B cell (primary cell): ENCODE measurements around the gene CMC2. TPM values are rescaled to one million over a fixed set of nuclear protein-coding genes. Genes with fewer than 3 reads are reported as not detected.

ENCODE experiments used
- ATAC-seq: fragments of 200-7000 bp; cut with Tn5 transposase; one replicate; pipeline ENCODE4 v1.10.0; 2021; ENCODE audit warnings: low read depth, mild to moderate bottlenecking, moderate number of reproducible peaks, moderate library complexity
- CTCF ChIA-PET: fragments of 350-600 bp; sonication (Branson Sonifier 250); formaldehyde crosslinking; loops from one replicate; lab custom pipeline; 2021; ENCODE audit warnings: antibody characterized with exemption, inconsistent platforms; lab: Charles Lee
- POLR2A ChIA-PET: fragments of 350-600 bp; sonication (Branson Sonifier 250); formaldehyde crosslinking; loops from one replicate; lab custom pipeline; 2021; ENCODE audit warnings: antibody characterized with exemption; lab: Charles Lee
- DNase-seq: peaks from one replicate; pipeline ENCODE4 v3.0.0; 2013
- H2AFZ ChIP-seq: 2 replicates; pipeline ENCODE4 v1.6.1; 2012; ENCODE audit warnings: mild to moderate bottlenecking, low read depth, low read length; ENCODE audit not compliant: insufficient read depth, poor library complexity, severe bottlenecking
- H3K27ac ChIP-seq, 2 donors: 1 replicate in 1 of 2; 2 replicates in 1 of 2; pipeline ENCODE4 v1.5.1; 2012 to 2013; ENCODE audit warnings: low read length in 2 of 2, mild to moderate bottlenecking in 2 of 2, moderate library complexity in 1 of 2
- H3K27me3 ChIP-seq, 4 experiments: fragments of 200-600 bp in 1 of 4; sonication (generic) in 1 of 4; replicated peaks in 1 of 4; 1 replicate in 2 of 4; 2 replicates in 2 of 4; pipeline versions ENCODE4 v1.6.1 to v1.7.0; 2013 to 2016; ENCODE audit warnings: low read length in 3 of 4, mild to moderate bottlenecking in 2 of 4, mixed read lengths in 1 of 4, moderate library complexity in 1 of 4; ENCODE audit not compliant: insufficient read depth in 4 of 4, control insufficient read depth in 3 of 4; ENCODE audit errors: control extremely low read depth in 1 of 4
- H3K36me3 ChIP-seq, 2 experiments: replicated peaks in 1 of 2; 1 replicate in 1 of 2; 2 replicates in 1 of 2; pipeline versions ENCODE4 v1.6.1 to v1.7.1; 2013; ENCODE audit warnings: low read length in 1 of 2; ENCODE audit not compliant: insufficient read depth in 2 of 2, control insufficient read depth in 1 of 2; ENCODE audit errors: control extremely low read depth in 1 of 2, extremely low read depth in 1 of 2
- H3K4me1 ChIP-seq, 2 donors: fragments of 200-600 bp in 1 of 2; sonication (generic) in 1 of 2; 1 replicate in 1 of 2; 2 replicates in 1 of 2; pipeline versions ENCODE4 v1.5.1 to v1.6.1; 2013 to 2017; ENCODE audit warnings: low read length in 2 of 2; ENCODE audit not compliant: control insufficient read depth in 2 of 2, insufficient read depth in 2 of 2
- H3K4me2 ChIP-seq: replicated peaks from 2 replicates; pipeline ENCODE3; 2012; ENCODE audit warnings: mild to moderate bottlenecking, low read depth, low read length; ENCODE audit not compliant: poor library complexity, severe bottlenecking
- H3K4me3 ChIP-seq, 5 experiments: fragments of 200-600 bp in 1 of 5; sonication (generic) in 1 of 5; 1 replicate in 3 of 5; 2 replicates in 2 of 5; pipeline versions ENCODE4 v1.5.1 to v1.7.0; 2011 to 2016; ENCODE audit warnings: low read length in 4 of 5, mild to moderate bottlenecking in 4 of 5, low read depth in 2 of 5, control low read depth in 1 of 5, moderate library complexity in 1 of 5; ENCODE audit not compliant: insufficient read depth in 1 of 5; ENCODE audit errors: control extremely low read depth in 1 of 5, extremely low read depth in 1 of 5
- H3K79me2 ChIP-seq: fragments of 200-600 bp; sonication (generic); one replicate; pipeline ENCODE4 v1.6.0; 2016; ENCODE audit warnings: low read length; ENCODE audit not compliant: control insufficient read depth, insufficient read depth
- H3K9ac ChIP-seq: fragments of 200-600 bp; sonication (generic); 2 replicates; pipeline ENCODE4 v1.6.1; 2017; ENCODE audit warnings: mild to moderate bottlenecking, low read length, moderate library complexity
- H3K9me3 ChIP-seq, 3 donors: one replicate each; pipeline versions ENCODE4 v1.6.1 to v1.7.1; 2013; ENCODE audit warnings: low read length in 2 of 3; ENCODE audit not compliant: control insufficient read depth in 2 of 3, insufficient read depth in 1 of 3; ENCODE audit errors: control extremely low read depth in 1 of 3
- H4K20me1 ChIP-seq: 2 replicates; pipeline ENCODE4 v1.6.0; 2012; ENCODE audit warnings: mild to moderate bottlenecking, low read length; ENCODE audit not compliant: insufficient read depth, control insufficient read depth, poor library complexity, severe bottlenecking
- H3K27ac Mint-ChIP-seq: one replicate; pipeline ENCODE4 v1.8.0; 2021; ENCODE audit warnings: mixed read lengths
- H3K27me3 Mint-ChIP-seq: one replicate; pipeline ENCODE4 v1.8.0; 2021; ENCODE audit warnings: mixed read lengths
- H3K4me1 Mint-ChIP-seq: one replicate; pipeline ENCODE4 v1.8.0; 2021; ENCODE audit warnings: mixed read lengths
- H3K4me3 Mint-ChIP-seq: one replicate; pipeline ENCODE4 v1.8.0; 2021; ENCODE audit warnings: mixed read lengths
- H3K9me3 Mint-ChIP-seq: one replicate; pipeline ENCODE4 v1.8.0; 2022; ENCODE audit warnings: mixed read lengths; ENCODE audit not compliant: insufficient read depth
- CTCF ChIP-seq: fragments of 200-600 bp; IDR thresholded peaks from one replicate; pipeline ENCODE4 v1.8.0; 2022; ENCODE audit warnings: antibody characterized with exemption, mild to moderate bottlenecking
- EZH2 ChIP-seq: IDR thresholded peaks from 2 replicates; pipeline ENCODE4 v1.6.1; 2012; ENCODE audit warnings: borderline replicate concordance, low read depth, mild to moderate bottlenecking, moderate library complexity, low read length; ENCODE audit not compliant: insufficient read depth, poor library complexity, severe bottlenecking
- WGBS: methylation state at CpG from one replicate; pipeline ENCODE4 v1.1.5; 2013; ENCODE audit warnings: missing lambda C conversion rate; ENCODE audit not compliant: insufficient coverage; 5-methylcytosine and 5-hydroxymethylcytosine counted together
- intact Hi-C: fragments of 100-400 bp; cut with micrococcal nuclease; formaldehyde crosslinking; loops from one replicate; pipeline ENCODE4 v1.10.0; 2022
- polyA minus RNA-seq: library from RNA; depleted of rRNA, polyadenylated mRNA; stranded (reverse); fragments of >200 nt; gene quantifications from 2 replicates; pipeline ENCODE4 v1.2.3, GENCODE V29; 2012
- polyA plus RNA-seq: library from polyadenylated mRNA; depleted of rRNA; stranded (reverse); fragments of >200 nt; gene quantifications from 2 replicates; pipeline ENCODE4 v1.2.3, GENCODE V29; 2012
- total RNA-seq, 2 donors: library from RNA; stranded (reverse); fragments of 120-200 nt in 1 of 2; gene quantifications; 1 replicate in 1 of 2; 2 replicates in 1 of 2; pipeline versions ENCODE4 v1.2.3 to v1.2.4, GENCODE V29; 2013 to 2022

CMC2 gene
- total RNA-seq = 21.4 and 25.7 TPM in 2 replicates
- total RNA-seq (2013) = 33.2 TPM
- polyA plus RNA-seq = 40.8 and 160 TPM in 2 replicates
- 11.5 and 44.5 TPM in 2 replicates for polyA minus RNA-seq

- Histone ChIP-seq H3K4me3 (peak within 1 kb of the TSS; percentile 89 to 97 (median 94)), H2AFZ (peak within 1 kb of the TSS; percentile 96), H4K20me1 (peaks cover 20% of the 10 kb centered on the region), H3K9ac (peak within 1 kb of the TSS; percentile 98), H3K79me2 (peaks cover 46% of the 10 kb centered on the region), H3K4me1 (peaks cover 25 to 38% of the 10 kb centered on the region in 2 donors), H3K9me3 (no peaks in the 10 kb centered on the region), H3K27me3 (no peaks in the 10 kb centered on the region), H3K27ac (peak within 1 kb of the TSS; percentile 97 to 99), H3K4me2 (peak within 1 kb of the TSS; percentile 85), H3K36me3 (no peaks in the 10 kb centered on the region)
- intact Hi-C loops = loop anchor here (1.0 to 2.0 kb wide), 4 partner anchors 28 to 732 kb away; partner anchors contain the start of genes ATMIN, C16orf46 and GAN
- H3K9me3 Mint-ChIP-seq = no peaks in the 10 kb centered on the region
- H3K4me1 Mint-ChIP-seq = peaks cover 42% of the 10 kb centered on the region
- peak; percentile 82 for ATAC-seq
- CTCF ChIA-PET = interaction anchor here (0.9 to 9.4 kb wide), 4 partner anchors 11 to 69 kb away, joined by 3 to 99 read pairs (median 4); partner anchors contain the start of genes ATMIN and C16orf46
- under 1% methylated on average over 75 of the region's 75 CpGs for WGBS
- H3K4me3 Mint-ChIP-seq = peak within 1 kb of the TSS; percentile 99
- peak; percentile 100 for DNase-seq
- no peaks in the 10 kb centered on the region for H3K27me3 Mint-ChIP-seq
- no peak for TF ChIP-seq EZH2
- TF ChIP-seq CTCF = no peak
- POLR2A ChIA-PET = interaction anchor here (1.1 to 1.6 kb wide), 3 partner anchors 9 to 70 kb away, joined by 4 to 8 read pairs (median 6); partner anchors contain the start of genes ATMIN and C16orf46
- H3K27ac Mint-ChIP-seq = peak within 1 kb of the TSS; percentile 100
Observed at GRCh38 chr16:81006813-81007695, at the start of gene CMC2, which contains the start of gene CENPN. CMC2 (minus strand) TSS chr16:81006885; CDS start chr16:80997394, 9,491 bp downstream. CENPN (plus strand) TSS chr16:81007214; CDS start chr16:81011940, 4,726 bp downstream.
